ENCODE data around the gene MS4A6E.
"Not testable (repeated sequence)": the region's sequence is repeated elsewhere in the genome, so short reads cannot be mapped to it uniquely, and the experiment has no call there.

MS4A6E gene

GRCh38 chr11:60301178-60301577 lies 25.9 kb upstream of the MS4A6E start:
- TF ChIP-seq, protein P1, sequence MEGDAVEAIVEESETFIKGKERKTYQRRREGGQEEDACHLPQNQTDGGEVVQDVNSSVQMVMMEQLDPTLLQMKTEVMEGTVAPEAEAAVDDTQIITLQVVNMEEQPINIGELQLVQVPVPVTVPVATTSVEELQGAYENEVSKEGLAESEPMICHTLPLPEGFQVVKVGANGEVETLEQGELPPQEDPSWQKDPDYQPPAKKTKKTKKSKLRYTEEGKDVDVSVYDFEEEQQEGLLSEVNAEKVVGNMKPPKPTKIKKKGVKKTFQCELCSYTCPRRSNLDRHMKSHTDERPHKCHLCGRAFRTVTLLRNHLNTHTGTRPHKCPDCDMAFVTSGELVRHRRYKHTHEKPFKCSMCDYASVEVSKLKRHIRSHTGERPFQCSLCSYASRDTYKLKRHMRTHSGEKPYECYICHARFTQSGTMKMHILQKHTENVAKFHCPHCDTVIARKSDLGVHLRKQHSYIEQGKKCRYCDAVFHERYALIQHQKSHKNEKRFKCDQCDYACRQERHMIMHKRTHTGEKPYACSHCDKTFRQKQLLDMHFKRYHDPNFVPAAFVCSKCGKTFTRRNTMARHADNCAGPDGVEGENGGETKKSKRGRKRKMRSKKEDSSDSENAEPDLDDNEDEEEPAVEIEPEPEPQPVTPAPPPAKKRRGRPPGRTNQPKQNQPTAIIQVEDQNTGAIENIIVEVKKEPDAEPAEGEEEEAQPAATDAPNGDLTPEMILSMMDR (IDR thresholded peaks at IDR 0.05; ENCODE audit: insufficient read depth, missing control alignments) = no peak
- DNase-seq (ENCODE audit: insufficient read length, low spot score) (no peak), FAIRE-seq (no peak)

GRCh38 chr11:60301884-60302283 lies 25.2 kb upstream of the MS4A6E start:
- not testable (repeated sequence) for DNase-seq (ENCODE audit: insufficient read length, low spot score); FAIRE-seq

DNA sequence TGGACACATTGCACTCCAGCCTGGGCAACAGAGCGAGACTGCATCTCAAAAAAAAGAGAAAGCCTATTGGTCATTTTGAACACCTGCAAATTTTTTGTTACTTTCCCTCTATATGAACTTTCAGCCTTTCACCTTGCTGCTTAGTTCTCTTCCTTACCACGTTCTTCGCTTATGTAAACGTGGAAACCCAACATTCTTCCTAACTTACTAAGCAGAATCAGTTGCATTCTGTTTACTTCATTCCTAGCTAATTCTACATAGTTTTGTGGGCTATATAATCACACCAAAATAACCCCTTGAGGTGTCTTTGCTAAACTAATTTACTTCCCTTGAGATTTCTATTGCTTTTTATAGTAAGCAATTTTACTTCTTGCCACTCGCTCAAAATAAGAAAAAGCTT lies 23.4 kb upstream of the MS4A6E start:
- no peak for DNase-seq (ENCODE audit: insufficient read length, low spot score)
- TF ChIP-seq, protein P1 (IDR thresholded peaks at IDR 0.05; ENCODE audit: insufficient read depth, missing control alignments) = no peak
- FAIRE-seq = no peak

DNA sequence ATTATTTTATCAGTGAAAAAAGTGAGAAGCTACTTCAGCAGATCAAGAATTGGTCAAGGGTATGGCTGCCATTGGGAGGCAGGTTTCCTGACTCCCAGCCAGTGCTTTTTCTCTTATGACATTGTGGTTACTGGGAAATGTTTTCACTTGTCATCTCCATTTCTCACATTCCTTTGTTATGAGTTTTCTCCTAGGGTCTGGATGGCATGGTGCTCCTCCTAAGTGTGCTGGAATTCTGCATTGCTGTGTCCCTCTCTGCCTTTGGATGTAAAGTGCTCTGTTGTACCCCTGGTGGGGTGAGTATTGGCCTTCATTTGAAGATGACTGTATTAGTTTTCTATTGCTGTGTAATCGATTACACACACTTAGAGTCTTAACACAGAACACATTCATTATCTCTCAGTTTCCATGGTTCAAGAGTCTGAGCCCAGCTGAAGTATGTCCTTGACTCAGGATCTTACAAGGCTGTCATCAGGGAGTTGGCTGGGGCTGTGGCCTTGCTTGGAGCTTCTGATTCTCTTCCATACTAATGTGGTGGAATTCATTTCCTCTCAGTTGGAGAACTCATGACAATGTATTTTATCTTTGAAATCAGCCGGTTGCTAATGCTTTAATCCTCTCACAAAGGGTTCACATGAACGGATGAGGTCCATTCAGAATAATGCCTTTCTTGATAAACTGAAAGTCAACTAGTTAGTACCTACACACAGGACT lies 21.0 kb upstream of the MS4A6E start:
- TF ChIP-seq, protein P1 (IDR thresholded peaks at IDR 0.05; ENCODE audit: insufficient read depth, missing control alignments) = no peak
- FAIRE-seq (no peak), DNase-seq (ENCODE audit: insufficient read length, low spot score) (no peak)

GRCh38 chr11:60307507-60308195 lies 19.4 kb upstream of the MS4A6E start:
- TF ChIP-seq, protein P1 (IDR thresholded peaks at IDR 0.05; ENCODE audit: insufficient read depth, missing control alignments) = no peak
- DNase-seq (ENCODE audit: insufficient read length, low spot score) (no peak), FAIRE-seq (no peak)

GRCh38 chr11:60310407-60310998 lies 16.6 kb upstream of the MS4A6E start:
- TF ChIP-seq, protein P1 (IDR thresholded peaks at IDR 0.05; ENCODE audit: insufficient read depth, missing control alignments) = no peak
- no peak for FAIRE-seq
- no peak for DNase-seq (ENCODE audit: insufficient read length, low spot score)

GRCh38 chr11:60314635-60315321 lies 12.3 kb upstream of the MS4A6E start:
- TF ChIP-seq, protein P1 (IDR thresholded peaks at IDR 0.05; ENCODE audit: insufficient read depth, missing control alignments) = no peak
- FAIRE-seq = no peak

More at GRCh38 chr11:60314635-60315321, 12.3 kb upstream of the MS4A6E start:
- DNase-seq (ENCODE audit: insufficient read length, low spot score) = no peak

Data from D721Med (cell line).